GM19395 (cell line): ENCODE data around the gene S100A5.
"Not testable (repeated sequence)": the region's sequence is repeated elsewhere in the genome, so short reads cannot be mapped to it uniquely, and the experiment has no call there.

ENCODE experiments used
- ATAC-seq: cut with Tn5 transposase; IDR thresholded peaks from one replicate; pipeline ENCODE4 v1.9.1; 2021; ENCODE audit warnings: mild to moderate bottlenecking, moderate library complexity; ENCODE audit not compliant: unreplicated experiment

Gene S100A5

DNA sequence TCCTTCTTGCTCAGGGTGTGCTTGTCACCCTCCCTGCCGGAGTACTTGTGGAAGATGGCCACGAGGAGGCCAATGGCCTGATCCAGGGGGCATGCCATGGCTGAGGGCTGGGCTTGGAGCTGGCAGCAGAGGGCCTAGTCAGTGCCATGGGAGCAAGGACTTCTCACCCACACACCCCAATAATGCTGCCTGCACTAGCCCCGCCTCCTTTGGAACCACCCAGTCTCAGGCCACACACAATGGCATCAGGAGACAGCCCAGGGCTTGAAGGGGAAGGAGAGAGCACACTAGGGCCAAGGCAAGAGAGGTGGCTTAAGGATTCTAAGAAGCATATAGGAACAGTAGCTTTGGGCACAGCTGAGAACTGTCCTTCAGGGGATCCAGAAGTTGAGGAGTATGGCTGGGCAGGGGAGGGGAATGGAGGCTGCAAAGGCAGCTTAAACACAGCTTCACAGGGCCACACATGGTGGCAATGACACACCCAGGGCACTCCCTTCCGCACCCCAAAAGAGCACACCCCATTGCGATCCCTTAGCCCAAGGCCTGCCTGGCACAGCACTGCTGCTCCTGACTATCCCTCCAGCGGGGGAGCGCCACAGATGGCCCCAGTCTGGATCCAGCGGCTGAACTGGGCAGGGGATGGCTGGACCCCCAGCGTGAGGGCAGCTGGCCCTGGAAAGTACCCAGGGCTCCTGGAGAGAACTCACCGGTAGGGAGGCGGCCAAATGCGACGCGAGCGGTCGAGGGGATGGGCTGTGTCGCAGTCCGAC is 5.3 kb downstream of the S100A5 start, which contains the start of gene S100A6:
Gene S100A6, minus strand, starts transcription at position 750 of the 770 bp plus-strand sequence. Its CDS starts 652 bp downstream, at position 98.
- ATAC-seq = no peak

DNA sequence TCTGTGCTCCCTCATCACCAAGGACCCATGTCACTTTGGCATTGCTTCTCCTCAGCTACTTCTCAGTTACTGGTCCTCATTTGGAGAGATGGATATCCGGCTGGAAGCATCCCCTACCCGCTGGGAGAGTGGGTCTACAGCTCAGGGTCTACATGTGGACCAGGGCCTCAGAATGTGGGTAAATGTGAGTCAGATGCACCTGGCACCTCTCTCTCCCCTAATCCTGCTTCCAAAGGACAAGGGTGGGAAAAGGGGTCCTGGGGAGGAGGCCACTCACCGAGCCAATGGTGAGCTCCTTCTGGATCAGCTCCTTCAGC is 5.9 kb downstream of the S100A5 start:
- no peak for ATAC-seq

DNA sequence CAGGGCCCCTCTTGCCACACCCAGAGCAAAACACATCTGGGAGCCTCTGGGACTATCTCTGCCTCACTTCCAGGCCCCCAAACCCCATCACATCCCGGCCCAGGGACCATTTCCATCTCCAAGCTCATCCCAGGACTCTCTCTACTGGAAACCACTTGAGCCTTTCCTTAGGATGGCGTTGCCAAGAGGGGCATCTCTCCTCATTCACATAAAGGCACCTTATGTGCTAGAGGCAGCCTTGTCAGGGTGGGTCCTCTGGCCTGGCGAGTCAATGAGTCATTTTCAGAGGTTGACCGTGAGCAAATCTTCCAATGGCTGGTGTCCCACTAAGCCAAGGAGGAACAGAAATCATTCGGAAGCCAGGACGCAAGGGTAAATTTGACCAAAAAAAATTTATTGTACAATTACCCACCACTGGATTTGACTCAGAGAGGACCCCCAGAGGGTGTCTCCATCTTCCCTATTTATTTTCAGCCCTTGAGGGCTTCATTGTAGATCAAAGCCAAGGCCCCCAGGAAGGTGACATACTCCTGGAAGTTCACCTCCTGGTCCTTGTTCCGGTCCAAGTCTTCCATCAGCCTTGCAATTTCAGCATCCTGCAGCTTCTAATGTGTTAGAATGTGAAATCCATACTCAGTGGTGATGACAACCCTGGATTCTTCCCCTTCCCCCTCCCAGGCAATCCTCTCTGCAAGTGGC is 6.4 kb downstream of the S100A5 start:
- no peak for ATAC-seq

DNA sequence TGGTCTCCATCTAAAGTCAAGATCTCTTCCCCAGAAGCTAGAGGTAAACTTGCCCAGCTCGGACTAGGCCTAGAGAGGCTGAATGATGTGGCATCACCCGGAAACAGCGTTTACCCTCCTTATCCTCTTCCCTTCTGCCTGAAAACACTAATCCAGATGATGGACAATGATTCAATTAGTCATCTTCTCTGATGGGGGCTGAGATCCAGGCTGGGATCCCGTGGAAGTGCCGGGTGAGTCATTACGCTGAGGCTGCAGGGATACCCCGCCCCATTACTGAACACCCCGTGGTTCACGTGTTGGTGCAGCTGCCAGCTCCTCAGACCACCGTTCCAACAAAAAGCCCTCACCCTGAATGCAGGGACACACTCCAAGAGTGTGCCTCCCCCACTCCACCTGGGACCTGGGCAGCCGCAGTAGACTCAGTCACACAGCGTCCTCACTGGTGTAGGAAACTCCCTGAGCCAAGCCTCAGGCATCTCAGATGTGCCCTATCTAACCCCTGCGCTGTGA is 7.0 kb downstream of the S100A5 start:
- ATAC-seq = no peak

DNA sequence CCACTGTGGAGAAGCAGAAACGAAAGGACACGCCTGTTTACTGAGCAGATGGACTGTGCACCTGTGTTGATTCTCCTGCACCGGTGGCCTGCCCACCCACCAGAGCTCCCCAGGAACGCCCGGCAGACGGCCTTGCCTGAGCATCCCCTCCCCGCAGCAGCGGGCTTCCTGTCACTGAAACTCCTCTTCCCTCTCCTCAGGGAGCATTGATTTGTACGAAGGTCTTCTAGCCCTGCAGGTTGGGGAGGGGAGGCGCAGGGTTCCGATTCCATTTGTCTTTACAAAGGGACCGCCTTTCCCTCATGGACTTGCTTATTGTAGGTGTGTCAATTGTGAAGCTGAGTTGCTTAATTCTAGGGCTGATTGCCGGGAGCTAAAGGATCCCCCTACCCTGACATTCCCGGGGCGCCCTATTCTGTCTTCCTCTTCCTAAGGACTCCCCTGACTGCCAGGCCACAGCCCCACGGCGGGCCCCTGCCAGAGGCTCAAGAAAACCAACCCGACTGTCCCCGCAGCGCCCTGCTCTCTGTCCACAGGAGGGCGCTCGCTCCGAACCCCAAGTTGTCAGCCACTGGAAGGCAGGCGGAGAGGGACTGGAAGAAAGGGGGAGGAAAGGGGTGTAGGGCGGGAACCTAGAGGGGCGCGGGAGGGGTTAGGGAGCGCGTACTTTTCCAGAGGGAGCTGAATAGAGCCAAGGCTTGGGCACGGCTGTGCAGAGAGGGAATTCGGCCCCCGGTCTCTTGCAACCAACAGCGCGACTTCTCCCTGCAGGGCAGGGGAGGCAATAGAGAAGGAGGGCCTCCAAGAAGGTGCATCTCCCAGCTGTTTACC is 7.8 kb downstream of the S100A5 start:
- ATAC-seq = no peak

DNA sequence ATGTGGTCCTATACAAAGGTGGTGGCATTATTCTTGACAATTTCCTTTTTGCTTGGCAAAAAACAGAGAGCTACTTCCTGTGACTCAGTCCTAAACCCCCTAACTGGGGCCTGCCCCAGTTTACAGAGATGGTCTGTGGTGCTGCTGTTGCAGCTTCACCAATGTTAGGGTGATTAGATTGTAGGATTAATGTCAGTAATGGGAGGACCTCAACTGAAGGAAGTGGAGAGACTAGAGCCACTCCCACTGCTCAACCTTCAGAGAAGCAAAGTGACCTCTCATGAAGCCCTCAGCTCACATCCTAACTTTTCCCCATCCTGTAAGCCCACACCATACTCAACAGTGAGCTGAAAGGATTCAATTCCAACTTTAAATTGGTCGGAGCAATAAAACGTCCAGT is 8.6 kb downstream of the S100A5 start:
- ATAC-seq = no peak

DNA sequence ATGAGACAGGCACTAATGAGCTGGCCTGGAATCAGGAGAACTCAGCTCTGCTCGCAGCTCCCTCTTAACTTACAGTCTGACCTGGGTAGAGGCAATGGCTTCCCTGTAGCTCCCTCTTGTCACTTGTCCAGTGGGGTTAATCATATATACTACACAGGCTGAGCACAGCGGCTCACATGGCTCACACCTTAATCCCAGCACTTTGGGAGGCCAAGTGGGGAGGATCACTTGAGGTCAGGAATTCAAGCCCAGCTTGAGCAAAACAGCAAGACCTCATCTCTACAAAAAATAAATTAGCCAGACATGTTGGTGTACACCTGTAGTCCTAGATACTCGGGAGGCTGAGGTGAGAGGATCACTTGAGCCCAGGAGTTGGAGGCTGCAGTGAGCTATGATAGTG is 9.1 kb downstream of the S100A5 start:
- no peak for ATAC-seq

DNA sequence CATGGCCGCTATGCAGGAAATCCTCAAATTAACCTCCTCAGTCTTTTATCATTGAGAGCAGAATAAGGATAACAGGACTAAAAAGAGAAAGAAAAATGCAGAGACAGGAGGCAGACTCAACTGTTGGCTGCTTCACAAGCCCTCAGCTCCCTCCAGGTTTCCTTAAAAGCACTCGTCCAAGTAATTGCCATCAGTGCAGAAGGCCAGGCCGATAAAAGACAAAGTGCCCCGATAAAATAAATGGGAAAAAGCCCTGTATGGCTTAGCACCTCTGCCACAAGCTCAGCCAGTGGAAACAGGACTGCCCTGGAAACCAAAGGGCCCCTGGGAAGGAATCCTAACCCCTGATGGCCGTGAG is 13.1 kb downstream of the S100A5 start:
- no peak for ATAC-seq

DNA sequence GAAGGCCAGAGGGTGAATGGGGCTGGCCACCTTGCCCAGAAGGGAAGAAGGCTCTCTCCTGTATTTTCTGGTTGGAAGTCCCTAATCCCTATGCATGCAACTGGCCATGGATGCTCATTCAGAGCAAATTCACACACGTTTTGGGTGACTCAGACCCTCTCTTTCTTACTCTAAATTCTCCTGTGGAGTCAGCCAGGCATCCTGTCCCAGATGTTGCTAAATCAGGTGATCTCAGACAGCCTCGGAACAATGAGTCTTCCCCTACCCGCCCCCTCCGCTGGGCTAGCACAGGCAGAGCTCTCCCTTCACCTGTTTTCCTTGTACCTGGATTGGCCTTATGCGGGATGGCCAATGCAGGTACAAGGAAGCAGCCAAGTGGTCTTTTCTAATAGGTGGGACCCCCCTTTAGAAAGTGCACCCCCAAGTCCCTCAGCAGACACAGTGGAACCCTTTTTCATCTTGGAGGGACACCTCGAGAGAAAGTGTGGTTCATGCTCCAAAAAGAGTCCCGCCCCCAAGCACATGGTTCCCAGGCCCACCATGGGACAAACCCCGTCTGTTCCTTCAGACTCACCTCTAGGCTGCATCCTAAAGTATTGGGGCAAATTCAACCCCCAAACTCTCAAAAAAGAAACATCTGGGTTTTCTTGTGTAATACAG is 13.6 kb downstream of the S100A5 start:
- no peak for ATAC-seq

DNA sequence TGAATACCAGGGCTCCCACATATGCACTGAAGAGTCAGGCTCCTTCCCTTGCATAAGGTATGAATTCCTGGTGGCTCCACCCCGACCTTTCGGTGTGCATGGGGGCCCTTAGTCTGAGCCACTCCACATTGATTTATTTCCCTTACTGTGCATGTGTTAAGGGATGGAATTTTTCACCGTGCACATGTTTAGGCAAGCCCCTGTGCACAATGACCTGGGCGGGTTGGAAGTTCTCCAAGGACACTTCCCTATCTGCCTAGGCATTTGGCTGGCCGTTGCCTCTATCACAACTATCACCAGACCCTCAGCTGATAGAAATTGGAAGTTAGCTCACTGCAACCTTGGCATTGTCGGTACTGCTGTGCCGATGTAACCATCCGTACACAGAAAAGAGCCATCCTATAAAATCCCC is 14.6 kb downstream of the S100A5 start:
- ATAC-seq = no peak

DNA sequence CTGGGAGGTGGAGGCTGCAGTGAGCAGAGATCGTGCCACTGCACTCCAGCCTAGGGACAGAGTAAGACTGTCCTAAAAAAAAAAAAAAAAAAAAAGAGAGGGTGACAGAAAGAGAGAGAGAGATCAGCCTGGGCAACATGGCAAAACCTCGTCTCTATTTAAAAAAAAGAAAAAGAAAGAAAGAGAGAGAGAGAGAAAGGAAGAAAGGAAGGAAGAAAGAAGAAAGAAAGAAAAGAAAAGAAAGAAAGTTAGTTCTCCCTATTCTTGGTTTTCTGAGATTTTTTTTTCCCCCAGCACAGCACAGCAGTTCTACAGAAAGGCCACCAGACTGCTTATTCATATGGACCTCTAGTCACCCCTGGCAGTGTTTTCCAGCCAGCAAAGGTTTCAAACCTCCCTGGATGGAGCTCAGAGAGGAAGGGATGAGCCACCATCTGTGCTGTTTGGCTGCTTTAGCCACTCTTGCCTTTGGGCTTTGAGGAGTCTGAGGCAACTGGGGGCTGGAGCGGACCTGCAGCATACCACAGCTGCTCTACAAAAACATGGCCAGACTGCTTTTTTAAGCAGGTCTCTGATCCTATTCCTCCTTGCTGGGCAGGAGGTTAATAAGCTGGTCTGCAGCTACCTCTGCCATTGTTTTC is 15.5 kb downstream of the S100A5 start:
- no peak for ATAC-seq

DNA sequence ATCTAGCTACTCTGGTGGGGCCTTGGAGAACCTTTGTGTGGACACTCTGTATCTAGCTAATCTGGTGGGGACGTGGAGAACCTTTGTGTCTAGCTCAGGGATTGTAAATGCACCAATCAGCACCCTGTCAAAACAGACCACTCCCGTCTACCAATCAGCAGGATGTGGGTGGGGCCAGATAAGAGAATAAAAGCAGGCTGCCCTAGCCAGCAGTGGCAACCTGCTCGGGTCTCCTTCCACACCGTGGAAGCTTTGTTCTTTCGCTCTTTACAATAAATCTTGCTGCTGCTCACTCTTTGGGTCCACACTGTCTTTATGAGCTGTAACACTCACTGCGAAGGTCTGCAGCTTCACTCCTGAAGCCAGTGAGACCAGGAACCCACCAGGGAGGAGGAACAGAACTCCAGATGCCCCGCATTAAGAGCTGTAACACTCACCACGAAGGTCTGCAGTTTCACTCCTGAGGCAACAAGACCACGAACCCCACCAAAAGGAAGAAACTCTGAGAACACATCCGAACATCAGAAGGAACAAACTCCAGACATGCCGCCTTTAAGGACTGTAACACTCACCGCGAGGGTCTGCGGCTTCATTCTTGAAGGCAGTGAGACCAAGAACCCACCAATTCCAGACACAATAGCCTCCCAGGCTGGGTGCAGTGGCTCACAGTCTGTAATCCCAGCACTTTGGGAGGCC is 18.2 kb downstream of the S100A5 start:
- not testable (repeated sequence) for ATAC-seq

DNA sequence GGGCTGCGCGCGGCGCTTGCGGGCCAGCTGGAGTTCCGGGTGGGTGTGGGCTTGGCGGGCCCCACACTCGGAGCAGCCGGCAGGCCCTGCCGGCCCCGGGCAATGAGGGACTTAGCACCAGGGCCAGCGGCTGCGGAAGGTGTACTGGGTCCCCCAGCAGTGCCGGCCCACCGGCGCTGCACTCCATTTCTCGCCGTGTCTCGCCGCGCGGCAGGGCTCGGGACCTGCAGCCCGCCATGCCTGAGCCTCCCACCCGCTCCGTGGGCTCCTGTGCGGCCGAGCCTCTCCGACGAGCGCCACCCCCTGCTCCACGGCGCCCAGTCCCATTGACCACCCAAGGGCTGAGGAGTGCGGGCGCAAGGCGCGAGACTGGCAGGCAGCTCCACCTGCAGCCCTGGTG is 18.9 kb downstream of the S100A5 start:
- not testable (repeated sequence) for ATAC-seq

DNA sequence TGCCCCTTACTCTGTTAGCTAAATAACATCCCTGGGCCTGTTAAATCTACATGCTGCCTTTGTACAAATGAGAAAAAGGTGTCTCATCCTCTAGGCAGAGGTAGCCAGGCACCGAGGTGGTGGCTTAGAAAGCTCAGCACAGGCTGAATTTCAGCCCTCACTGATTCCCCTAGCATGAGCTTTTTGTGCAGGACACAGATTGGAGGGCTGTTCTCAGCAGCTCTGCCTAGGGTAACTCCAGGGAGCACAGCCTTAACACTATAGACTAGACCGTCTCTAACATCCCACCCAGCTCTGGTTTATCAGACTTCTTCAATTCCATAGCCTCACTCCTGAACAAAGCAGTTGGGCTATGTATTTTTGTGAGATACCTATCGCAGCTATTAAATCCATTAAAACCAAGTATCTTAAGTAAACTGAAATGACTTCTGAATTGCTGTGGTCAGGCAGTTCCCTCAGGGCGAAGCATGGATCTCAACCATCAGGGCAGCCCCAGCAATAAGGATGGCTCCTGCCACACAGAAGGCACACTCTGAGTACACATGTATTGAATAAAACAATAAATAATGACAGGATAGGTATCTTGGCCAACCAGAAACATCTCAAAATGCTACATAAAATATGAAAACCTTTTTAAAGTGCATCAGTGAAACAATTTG is 19.8 kb downstream of the S100A5 start:
- no peak for ATAC-seq

DNA sequence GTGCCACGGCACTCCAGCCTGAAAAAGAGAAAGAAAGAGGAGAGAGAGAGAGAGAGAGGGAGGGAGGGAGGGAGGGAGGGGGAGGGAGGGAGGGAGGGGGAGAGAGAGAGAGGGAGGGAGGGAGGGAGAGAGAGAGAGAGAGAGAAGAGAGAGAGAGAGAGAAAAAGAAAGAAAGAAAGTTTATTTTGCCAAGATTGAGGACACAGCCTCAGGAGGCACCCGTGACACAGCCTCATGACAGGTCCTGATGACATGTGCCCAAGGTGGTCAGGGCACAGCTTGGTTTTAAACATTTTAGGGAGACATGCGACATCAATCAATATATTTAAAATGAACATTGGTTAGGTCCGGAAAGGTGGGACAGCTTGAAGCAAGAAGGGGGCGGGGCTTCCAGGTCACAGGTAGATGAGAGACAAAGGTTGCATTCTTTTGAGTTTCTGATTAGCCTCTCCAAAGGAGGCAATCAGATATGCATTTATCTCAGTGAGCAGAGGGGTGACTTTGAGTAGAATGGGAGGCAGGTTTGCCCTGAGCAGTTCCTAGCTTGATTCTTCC is 20.5 kb downstream of the S100A5 start:
- ATAC-seq = not testable (repeated sequence)

DNA sequence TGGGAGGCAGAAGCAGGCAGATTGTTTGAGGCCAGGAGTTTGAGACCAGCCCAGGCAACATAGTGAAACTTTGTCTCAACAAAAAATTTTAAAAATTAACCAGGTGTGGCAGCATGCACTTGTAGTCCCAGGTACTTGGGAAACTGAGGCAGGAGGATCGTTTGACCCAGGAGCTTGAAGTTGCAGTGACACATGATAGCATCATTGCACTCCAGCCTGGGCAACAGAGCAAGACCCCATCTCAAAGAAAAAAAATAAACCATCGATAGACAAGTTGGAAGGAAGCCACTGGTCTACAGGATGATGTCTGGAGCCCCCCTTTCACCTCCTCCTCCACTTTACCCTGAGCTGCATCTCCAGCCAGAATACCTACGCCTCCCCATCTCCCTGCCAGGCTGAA is 21.5 kb downstream of the S100A5 start:
- no peak for ATAC-seq

DNA sequence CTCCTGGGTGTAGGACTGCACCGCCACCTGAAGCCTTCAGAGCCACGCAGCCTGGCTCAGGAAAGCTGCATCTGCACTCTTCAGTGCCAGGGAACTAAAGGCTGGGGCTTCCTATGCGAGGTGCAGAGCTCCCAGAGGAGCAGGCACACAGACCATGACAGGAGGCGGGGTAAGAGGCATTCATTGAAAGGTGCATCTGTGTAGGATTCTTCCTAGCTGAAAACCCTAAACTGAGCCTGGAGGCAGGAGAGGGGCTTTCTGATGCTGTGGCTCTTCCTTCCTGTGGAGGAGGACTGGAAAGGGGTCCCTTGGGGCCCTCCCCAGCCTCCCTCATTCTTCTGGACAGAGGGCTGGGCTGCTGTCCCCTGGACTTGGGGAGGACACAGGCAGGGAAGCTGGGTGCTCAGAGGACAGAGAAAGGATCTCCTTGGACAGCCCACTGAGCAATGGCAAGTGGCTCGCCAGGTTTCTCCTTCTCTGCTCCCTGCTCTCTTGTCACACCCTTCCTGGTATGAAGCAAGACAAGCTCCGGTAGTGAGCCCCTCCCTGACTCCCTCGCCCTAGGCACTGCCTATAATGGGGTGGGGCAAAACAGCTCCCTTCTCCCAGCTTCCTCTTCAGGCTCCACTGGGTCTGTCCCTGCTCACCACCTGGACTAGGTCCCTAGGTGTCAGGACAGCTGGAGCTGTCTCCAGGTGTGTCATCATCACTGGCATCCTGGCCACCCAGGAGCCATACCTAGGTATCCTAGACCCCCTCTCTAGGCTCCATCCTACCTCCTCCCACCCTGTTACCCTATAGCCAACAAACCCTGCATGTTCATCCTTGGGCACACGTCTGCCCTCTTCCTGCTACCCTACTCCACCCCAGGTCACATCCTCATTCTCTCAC is 25.0 kb downstream of the S100A5 start:
- no peak for ATAC-seq

DNA sequence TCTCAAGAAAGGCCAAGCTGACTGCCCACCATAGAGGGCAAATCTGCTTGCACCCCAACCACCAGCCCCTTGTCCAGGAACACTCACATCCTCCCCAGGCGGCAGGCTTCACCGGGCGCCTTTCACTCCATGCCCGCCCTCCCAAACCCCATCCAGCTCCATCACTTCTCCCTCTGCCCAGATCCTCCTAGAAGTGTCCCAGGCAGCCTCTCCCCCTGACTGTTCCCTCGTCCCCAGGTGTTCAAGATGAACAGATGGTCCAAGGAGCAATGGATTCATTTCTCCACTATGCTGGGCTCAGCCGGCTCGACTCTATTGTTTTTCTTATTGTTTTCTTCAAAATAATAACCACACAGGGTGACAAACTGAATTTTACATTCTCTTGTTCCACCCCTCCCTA is 27.1 kb downstream of the S100A5 start:
- no peak for ATAC-seq
